H9 (cell line): ENCODE measurements around the gene RILP. TPM values are rescaled to one million over a fixed set of nuclear protein-coding genes. Genes with fewer than 3 reads are reported as not detected.
A peak's percentile ranks its signal among the peaks of the same experiment; 100 is the strongest.

Source experiments
- DNase-seq: peaks from one replicate; pipeline ENCODE4 v3.0.0-alpha.2; 2017
- H2AFZ ChIP-seq: one replicate; pipeline ENCODE4 v1.6.1; 2013; ENCODE audit warnings: mild to moderate bottlenecking, low read length, control low read depth, moderate library complexity
- H2AK5ac ChIP-seq: 2 replicates; pipeline ENCODE4 v1.6.1; 2013; ENCODE audit warnings: low read length, control low read depth, mixed read lengths; ENCODE audit not compliant: insufficient read length
- H2BK120ac ChIP-seq: one replicate; pipeline ENCODE4 v1.6.1; 2013; ENCODE audit warnings: low read depth, mild to moderate bottlenecking, low read length, control low read depth, inconsistent platforms; ENCODE audit not compliant: poor library complexity, severe bottlenecking
- H2BK12ac ChIP-seq: 2 replicates; pipeline ENCODE4 v1.6.1; 2013; ENCODE audit warnings: low read length, control low read depth, mixed read lengths, low read depth; ENCODE audit not compliant: insufficient read length
- H2BK15ac ChIP-seq: 2 replicates; pipeline ENCODE4 v1.6.1; 2013; ENCODE audit warnings: low read depth, low read length, control low read depth
- H2BK20ac ChIP-seq: one replicate; pipeline ENCODE4 v1.6.1; 2013; ENCODE audit warnings: low read depth, mild to moderate bottlenecking, low read length, control low read depth, inconsistent platforms; ENCODE audit not compliant: poor library complexity, severe bottlenecking
- H2BK5ac ChIP-seq: 2 replicates; pipeline ENCODE4 v1.6.1; 2013; ENCODE audit warnings: low read length, control low read depth, mixed read lengths; ENCODE audit not compliant: insufficient read length
- H3K14ac ChIP-seq: 2 replicates; pipeline ENCODE4 v1.6.1; 2013; ENCODE audit warnings: low read length, control low read depth; ENCODE audit not compliant: insufficient read depth
- H3K18ac ChIP-seq: 2 replicates; pipeline ENCODE4 v1.6.1; 2013; ENCODE audit warnings: low read depth, mild to moderate bottlenecking, mixed read lengths, low read length, control low read depth; ENCODE audit not compliant: insufficient read length
- H3K23ac ChIP-seq: 2 replicates; pipeline ENCODE4 v1.6.1; 2013; ENCODE audit warnings: low read length, control low read depth, mixed read lengths, low read depth; ENCODE audit not compliant: insufficient read length
- H3K23me2 ChIP-seq: 2 replicates; pipeline ENCODE4 v1.6.1; 2013; ENCODE audit warnings: low read depth, mild to moderate bottlenecking, mixed read lengths, low read length, control low read depth; ENCODE audit not compliant: insufficient read length, poor library complexity, severe bottlenecking
- H3K27ac ChIP-seq: 2 replicates; pipeline ENCODE4 v1.5.1; 2013; ENCODE audit warnings: low read length, control low read depth, mixed read lengths, low read depth; ENCODE audit not compliant: insufficient read length
- H3K27me3 ChIP-seq: 2 replicates; pipeline ENCODE4 v1.6.1; 2013; ENCODE audit warnings: low read length, control low read depth, inconsistent platforms; ENCODE audit not compliant: insufficient read depth
- H3K4ac ChIP-seq: 2 replicates; pipeline ENCODE4 v1.6.1; 2013; ENCODE audit warnings: low read depth, mild to moderate bottlenecking, control low read depth, inconsistent platforms, low read length, moderate library complexity
- H3K4me1 ChIP-seq: 2 replicates; pipeline ENCODE4 v1.6.1; 2013; ENCODE audit warnings: low read length, control low read depth, inconsistent platforms; ENCODE audit not compliant: insufficient read depth
- H3K4me2 ChIP-seq: 2 replicates; pipeline ENCODE4 v1.6.1; 2013; ENCODE audit warnings: low read length, control low read depth, mixed read lengths; ENCODE audit not compliant: insufficient read length, insufficient read depth
- H3K56ac ChIP-seq: 2 replicates; pipeline ENCODE4 v1.6.1; 2013; ENCODE audit warnings: low read depth, mild to moderate bottlenecking, mixed read lengths, low read length, control low read depth; ENCODE audit not compliant: insufficient read length
- H3K79me1 ChIP-seq: 2 replicates; pipeline ENCODE4 v1.6.1; 2013; ENCODE audit warnings: low read depth, mild to moderate bottlenecking, moderate library complexity, low read length, control low read depth, inconsistent platforms; ENCODE audit not compliant: insufficient read depth, poor library complexity, severe bottlenecking
- H3K79me2 ChIP-seq: 2 replicates; pipeline ENCODE4 v1.6.1; 2013; ENCODE audit warnings: low read length, control low read depth, inconsistent platforms; ENCODE audit not compliant: insufficient read depth
- H3K9ac ChIP-seq: 2 replicates; pipeline ENCODE4 v1.6.1; 2013; ENCODE audit warnings: low read length, control low read depth, mixed read lengths; ENCODE audit not compliant: insufficient read length; ENCODE audit errors: extremely low read depth
- H3K9me3 ChIP-seq: one replicate; pipeline ENCODE4 v1.6.1; 2013; ENCODE audit warnings: low read depth, low read length, inconsistent platforms; ENCODE audit not compliant: control insufficient read depth
- H3T11ph ChIP-seq: one replicate; pipeline ENCODE4 v1.6.1; 2013; ENCODE audit warnings: mild to moderate bottlenecking, low read length, control low read depth, inconsistent platforms
- H4K20me1 ChIP-seq: one replicate; pipeline ENCODE4 v1.6.1; 2013; ENCODE audit not compliant: control insufficient read depth, insufficient read length, insufficient read depth
- H4K5ac ChIP-seq: 2 replicates; pipeline ENCODE4 v1.6.1; 2013; ENCODE audit warnings: low read depth, mild to moderate bottlenecking, mixed read lengths, low read length, control low read depth; ENCODE audit not compliant: insufficient read length
- H4K8ac ChIP-seq: replicated peaks from 2 replicates; pipeline ENCODE4 v1.6.1; 2013; ENCODE audit warnings: low read length, control low read depth, mixed read lengths, low read depth; ENCODE audit not compliant: insufficient read length
- H4K91ac ChIP-seq: 2 replicates; pipeline ENCODE4 v1.6.1; 2013; ENCODE audit warnings: low read depth, mild to moderate bottlenecking, moderate library complexity, mixed read lengths, low read length, control low read depth; ENCODE audit not compliant: insufficient read length
- H3K27ac Mint-ChIP-seq, 3 experiments: 2 replicates in 2 of 3; 3 replicates in 1 of 3; pipeline ENCODE4 v1.8.0; 2020 to 2021; ENCODE audit warnings: mixed read lengths in 3 of 3, mild to moderate bottlenecking in 1 of 3, moderate library complexity in 1 of 3
- H3K27me3 Mint-ChIP-seq: 2 replicates; pipeline ENCODE4 v1.8.0; 2021; ENCODE audit warnings: low read depth, mild to moderate bottlenecking, moderate library complexity, mixed read lengths
- H3K36me3 Mint-ChIP-seq, 3 experiments: 2 replicates in 2 of 3; 3 replicates in 1 of 3; pipeline ENCODE4 v1.8.0; 2020 to 2021; ENCODE audit warnings: low read depth in 3 of 3, mixed read lengths in 3 of 3; ENCODE audit not compliant: insufficient read depth in 1 of 3
- H3K4me1 Mint-ChIP-seq, 2 experiments: 2 replicates each; pipeline ENCODE4 v1.8.0; 2020; ENCODE audit warnings: mixed read lengths in 2 of 2
- H3K4me3 Mint-ChIP-seq, 2 experiments: 2 replicates in 1 of 2; 3 replicates in 1 of 2; pipeline ENCODE4 v1.8.0; 2020 to 2021; ENCODE audit warnings: mild to moderate bottlenecking in 2 of 2, mixed read lengths in 2 of 2, moderate library complexity in 1 of 2
- H3K9me3 Mint-ChIP-seq, 2 experiments: 2 replicates in 1 of 2; 3 replicates in 1 of 2; pipeline ENCODE4 v1.8.0; 2020; ENCODE audit warnings: mild to moderate bottlenecking in 2 of 2, mixed read lengths in 2 of 2, moderate library complexity in 1 of 2
- WGBS: extraction: QIAGEN DNeasy Blood & Tissue Kit; methylation state at CpG from one replicate; pipeline ENCODE4 v1.1.7; 2013; ENCODE audit warnings: missing lambda C conversion rate, low lambda C conversion rate, mixed read lengths; ENCODE audit not compliant: insufficient read length; ENCODE audit errors: extremely low coverage; 5-methylcytosine and 5-hydroxymethylcytosine counted together
- total RNA-seq: library from RNA; stranded (reverse); gene quantifications from 2 replicates; pipeline ENCODE4 v1.2.1, GENCODE V29; 2021
- TF ChIP-seq, protein P1 (sequence below): fragments of 200-600 bp; sonication (generic); conservative IDR thresholded peaks from 3 replicates; pipeline ENCODE4 v1.8.0; 2021; ENCODE audit warnings: antibody characterized with exemption, mild to moderate bottlenecking

The RILP gene
- total RNA-seq, 1 experiment from 2014 or later, result 5.4 TPM

DNA sequence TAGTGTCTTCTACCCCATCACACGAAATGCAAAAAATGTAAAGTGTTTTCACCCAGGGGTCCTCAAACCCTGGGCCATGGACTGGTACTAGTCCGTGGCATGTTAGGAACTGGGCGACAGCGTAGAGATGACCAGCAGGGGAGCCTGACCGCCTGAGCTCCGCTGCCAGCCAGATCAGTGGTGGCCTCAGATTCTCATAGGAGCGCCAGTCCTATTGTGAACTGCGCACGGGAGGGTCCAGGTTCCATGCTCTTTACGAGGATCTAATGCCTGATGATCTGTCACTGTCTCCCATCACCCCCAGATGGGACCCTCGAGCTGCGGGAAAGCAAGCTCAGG, 8.6 kb downstream of the RILP start:
- peaks cover 9% of the 10 kb centered on the region for H3K27me3 Mint-ChIP-seq
- no CpG with 5 or more reads among the region's 12 CpGs for WGBS

More for the DNA sequence above, 8.6 kb downstream of the RILP start:
- no peak overlapping the region for H2AK5ac ChIP-seq
- DNase-seq, result no peak
- TF ChIP-seq, protein P1, sequence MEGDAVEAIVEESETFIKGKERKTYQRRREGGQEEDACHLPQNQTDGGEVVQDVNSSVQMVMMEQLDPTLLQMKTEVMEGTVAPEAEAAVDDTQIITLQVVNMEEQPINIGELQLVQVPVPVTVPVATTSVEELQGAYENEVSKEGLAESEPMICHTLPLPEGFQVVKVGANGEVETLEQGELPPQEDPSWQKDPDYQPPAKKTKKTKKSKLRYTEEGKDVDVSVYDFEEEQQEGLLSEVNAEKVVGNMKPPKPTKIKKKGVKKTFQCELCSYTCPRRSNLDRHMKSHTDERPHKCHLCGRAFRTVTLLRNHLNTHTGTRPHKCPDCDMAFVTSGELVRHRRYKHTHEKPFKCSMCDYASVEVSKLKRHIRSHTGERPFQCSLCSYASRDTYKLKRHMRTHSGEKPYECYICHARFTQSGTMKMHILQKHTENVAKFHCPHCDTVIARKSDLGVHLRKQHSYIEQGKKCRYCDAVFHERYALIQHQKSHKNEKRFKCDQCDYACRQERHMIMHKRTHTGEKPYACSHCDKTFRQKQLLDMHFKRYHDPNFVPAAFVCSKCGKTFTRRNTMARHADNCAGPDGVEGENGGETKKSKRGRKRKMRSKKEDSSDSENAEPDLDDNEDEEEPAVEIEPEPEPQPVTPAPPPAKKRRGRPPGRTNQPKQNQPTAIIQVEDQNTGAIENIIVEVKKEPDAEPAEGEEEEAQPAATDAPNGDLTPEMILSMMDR, result peak; percentile 20; the same call in 1 of the 3 replicates
- no peak overlapping the region for H3K4me2 ChIP-seq
- no peak overlapping the region for H2BK20ac ChIP-seq
- H3K9me3 ChIP-seq, result no peaks in the 10 kb centered on the region
- H2BK5ac ChIP-seq, result no peak overlapping the region
- peaks cover 27 to 45% of the 10 kb centered on the region in 2 experiments for H3K4me1 Mint-ChIP-seq
- H4K5ac ChIP-seq, result no peak overlapping the region
- H2BK12ac ChIP-seq, result no peak overlapping the region
- H3K9me3 Mint-ChIP-seq, result peaks cover 0 to 8% of the 10 kb centered on the region in 2 experiments; a peak in 1 of 5 replicates
- H3K4me3 Mint-ChIP-seq, result no peak overlapping the region; a peak in 1 of 5 replicates
- no peak overlapping the region for H4K91ac ChIP-seq
- H4K20me1 ChIP-seq, result no peaks in the 10 kb centered on the region
- no peak overlapping the region for H3K27ac ChIP-seq
- H3K9ac ChIP-seq, result no peak overlapping the region
- H3K18ac ChIP-seq, result no peak overlapping the region
- H3K23ac ChIP-seq, result no peak overlapping the region
- no peak overlapping the region for H3K14ac ChIP-seq
- no peak overlapping the region for H2BK15ac ChIP-seq
- H3K27ac Mint-ChIP-seq, result peak overlapping the region in 2 of 3 experiments; percentile 26 to 56; a peak in 4 of 7 replicates
- H4K8ac ChIP-seq, result no peak overlapping the region
- no peak overlapping the region for H2BK120ac ChIP-seq
- H3T11ph ChIP-seq, result no peak overlapping the region
- no peak overlapping the region for H3K4ac ChIP-seq
- no peaks in the 10 kb centered on the region for H3K23me2 ChIP-seq
- H3K79me2 ChIP-seq, result no peaks in the 10 kb centered on the region
- peaks cover 5% of the 10 kb centered on the region; the same call in 1 of the 2 replicates for H3K4me1 ChIP-seq
- no peak overlapping the region for H2AFZ ChIP-seq
- peaks cover 0 to 2% (median 0%) of the 10 kb centered on the region in 3 experiments; a peak in 2 of 7 replicates for H3K36me3 Mint-ChIP-seq
- no peak overlapping the region for H3K56ac ChIP-seq
- H3K79me1 ChIP-seq, result no peaks in the 10 kb centered on the region
- H3K27me3 ChIP-seq, result no peaks in the 10 kb centered on the region; the same call in 1 of the 2 replicates
